K562 (cell line): Measurements from ENCODE around the gene PABPC3. TPM values are rescaled to one million over a fixed set of nuclear protein-coding genes. Genes with fewer than 3 reads are reported as not detected.

Source experiments
- CC2D1A ChIP-seq: fragments of 450-650 bp; IDR thresholded peaks from 2 replicates; pipeline ENCODE4 v1.6.1; 2017; ENCODE audit warnings: mild to moderate bottlenecking
- FIP1L1 ChIP-seq: fragments of 200-400 bp; formaldehyde crosslinking; IDR thresholded peaks from 2 replicates; pipeline ENCODE4 v1.6.1; 2018; ENCODE audit warnings: mild to moderate bottlenecking, low read depth, low read length; ENCODE audit not compliant: poor library complexity, severe bottlenecking
- FOXM1 ChIP-seq, 2 experiments: fragments of 450-650 bp in 1 of 2; sonication (generic) in 1 of 2; formaldehyde crosslinking in 1 of 2; IDR thresholded peaks; 2 replicates each; pipeline versions ENCODE4 v1.6.1 to v1.9.0; 2017 to 2022; ENCODE audit warnings: low read depth in 2 of 2, mild to moderate bottlenecking in 2 of 2, missing genetic modification reagents in 1 of 2, moderate library complexity in 1 of 2
- FOXP1 ChIP-seq: sonication (generic); formaldehyde crosslinking; IDR thresholded peaks from 2 replicates; pipeline ENCODE4 v1.8.0; 2022; ENCODE audit warnings: mild to moderate bottlenecking, missing genetic modification reagents
- GATA2 ChIP-seq: sonication (generic); formaldehyde crosslinking; IDR thresholded peaks from 2 replicates; pipeline ENCODE4 v1.4.0; 2020; ENCODE audit warnings: mild to moderate bottlenecking, missing genetic modification reagents
- LARP7 ChIP-seq: fragments of 450-650 bp; IDR thresholded peaks from 2 replicates; pipeline ENCODE4 v1.6.1; 2016
- MCM2 ChIP-seq: fragments of 450-650 bp; IDR thresholded peaks from 2 replicates; pipeline ENCODE4 v1.6.1; 2017; ENCODE audit warnings: low read depth, mild to moderate bottlenecking
- NR2C1 ChIP-seq, 2 experiments: fragments of 450-650 bp; IDR thresholded peaks; 2 replicates each; pipeline ENCODE4 v1.6.1; 2017; ENCODE audit warnings: mild to moderate bottlenecking in 2 of 2, antibody characterized with exemption in 1 of 2, inconsistent platforms in 1 of 2, missing compliant biosample characterization in 1 of 2, missing genetic modification characterization in 1 of 2
- RBBP5 ChIP-seq: fragments of 200-600 bp; sonication (generic); IDR thresholded peaks from 2 replicates; pipeline ENCODE4 v1.6.1; 2012; ENCODE audit warnings: borderline replicate concordance, mild to moderate bottlenecking, low read length, control low read depth, inconsistent platforms; ENCODE audit not compliant: insufficient read depth, poor library complexity, severe bottlenecking
- SP1 ChIP-seq: sonication (generic); formaldehyde crosslinking; IDR thresholded peaks from 2 replicates; pipeline ENCODE4 v1.8.1; 2022; ENCODE audit warnings: mild to moderate bottlenecking, missing genetic modification reagents
- TBL1XR1 ChIP-seq, 2 experiments: IDR thresholded peaks; 2 replicates each; pipeline ENCODE4 v1.6.1; 2012; ENCODE audit warnings: improper control_type of control experiment in 2 of 2, low read length in 2 of 2, mild to moderate bottlenecking in 1 of 2
- TRIM24 ChIP-seq, 2 experiments: fragments of 450-650 bp; IDR thresholded peaks; 2 replicates each; pipeline ENCODE4 v1.6.1; 2016
- XRCC5 ChIP-seq: fragments of 200-400 bp; formaldehyde crosslinking; IDR thresholded peaks from 2 replicates; pipeline ENCODE4 v1.6.1; 2017; ENCODE audit warnings: low read depth, mild to moderate bottlenecking, low read length
- ZNF12 ChIP-seq: sonication (generic); formaldehyde crosslinking; IDR thresholded peaks from 2 replicates; pipeline ENCODE4 v1.4.0; 2020; ENCODE audit warnings: mild to moderate bottlenecking, missing genetic modification reagents
- ZNF780A ChIP-seq: fragments of 250-450 bp; sonication (Bioruptor Pico); IDR thresholded peaks from 2 replicates; pipeline ENCODE4 v1.5.0; 2021; ENCODE audit warnings: mild to moderate bottlenecking
- polyA plus RNA-seq, 8 experiments: library from polyadenylated mRNA; depleted of rRNA in 4 of 8; stranded (reverse) in 5 of 8; unstranded in 3 of 8; fragments of >200 nt; fragmentation: Nextera tagmentation in 2 of 8; fragmentation: Illumina TruSeq in 1 of 8; extraction: Ambion mirVana in 2 of 8; extraction: Trizol in 1 of 8; gene quantifications; 2 replicates each; pipeline versions ENCODE4 v1.2.1 to v1.2.3, GENCODE V29; 2011 to 2014; ENCODE audit warnings: inconsistent platforms in 1 of 8, missing spikeins in 1 of 8
- total RNA-seq, 7 experiments: library from RNA; depleted of rRNA in 6 of 7; stranded (reverse); fragments of >200 nt in 6 of 7; fragmentation: Illumina TruSeq in 2 of 7; extraction: Trizol in 2 of 7; gene quantifications; 2 replicates each; pipeline versions ENCODE4 v1.2.1 to v1.2.3, GENCODE V29; 2011 to 2021; ENCODE audit warnings: low replicate concordance in 1 of 7
- TF ChIP-seq, protein P1 (sequence below): sonication (generic); formaldehyde crosslinking; IDR thresholded peaks from 2 replicates; pipeline ENCODE4 v1.8.1; 2023; ENCODE audit warnings: mild to moderate bottlenecking, missing genetic modification reagents
- TF ChIP-seq, protein P2 (sequence below): sonication (generic); IDR thresholded peaks from 2 replicates; pipeline ENCODE4 v1.6.1; 2016

The PABPC3 gene
- total and polyA plus RNA-seq, 9 of the 15 experiments (the other 6 are each of a cell fraction or from before 2014, with no cell fraction given): 0.05 to 0.80 (median 0.25) TPM

DNA sequence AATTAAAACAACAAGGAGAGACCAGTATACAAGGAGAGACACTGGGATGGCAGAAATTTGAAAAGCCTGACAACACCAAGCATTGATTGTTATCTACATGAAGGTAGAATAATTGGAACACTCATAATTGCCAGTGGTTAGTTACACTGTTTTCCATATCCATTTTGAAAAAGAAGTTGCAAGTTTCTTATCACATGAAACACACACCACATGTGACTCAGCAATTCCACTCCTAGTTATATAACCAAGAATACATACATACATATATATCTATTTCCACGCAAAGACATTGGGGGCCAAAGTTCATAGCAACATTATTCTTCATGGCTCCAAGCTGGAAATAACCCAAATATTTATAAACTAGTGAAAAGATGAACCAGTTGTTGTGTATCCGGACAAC is 15.2 kb upstream of the PABPC3 start (continued):
- TF ChIP-seq TRIM24 (IDR thresholded peaks at IDR 0.05) (peak; percentile 66 to 74), FOXP1 (CRISPR knock-in tag) (no peak), MCM2 (no peak), LARP7 (no peak), TBL1XR1 (IDR thresholded peaks at IDR 0.05; ENCODE audit: low read length in 2 of 2) (0 out of 4 replicates have a peak, but pooled peaks of 1 of the 2 experiments have one; percentile 27), XRCC5 (no peak), ZNF780A (no peak), NR2C1 (IDR thresholded peaks at IDR 0.05) (peak; percentile 64), NR2C1 (tag; IDR thresholded peaks at IDR 0.05) (peak; percentile 53), SP1 (CRISPR knock-in tag) (no peak), CC2D1A (no peak), FIP1L1 (no peak), GATA2 (CRISPR knock-in tag) (no peak), FOXM1 (IDR thresholded peaks at IDR 0.05; ENCODE audit: low read depth) (peak; percentile 69), FOXM1 (CRISPR knock-in tag; IDR thresholded peaks at IDR 0.05; ENCODE audit: low read depth) (no peak), ZNF12 (no peak), RBBP5 (no peak)
- TF ChIP-seq, protein P1, sequence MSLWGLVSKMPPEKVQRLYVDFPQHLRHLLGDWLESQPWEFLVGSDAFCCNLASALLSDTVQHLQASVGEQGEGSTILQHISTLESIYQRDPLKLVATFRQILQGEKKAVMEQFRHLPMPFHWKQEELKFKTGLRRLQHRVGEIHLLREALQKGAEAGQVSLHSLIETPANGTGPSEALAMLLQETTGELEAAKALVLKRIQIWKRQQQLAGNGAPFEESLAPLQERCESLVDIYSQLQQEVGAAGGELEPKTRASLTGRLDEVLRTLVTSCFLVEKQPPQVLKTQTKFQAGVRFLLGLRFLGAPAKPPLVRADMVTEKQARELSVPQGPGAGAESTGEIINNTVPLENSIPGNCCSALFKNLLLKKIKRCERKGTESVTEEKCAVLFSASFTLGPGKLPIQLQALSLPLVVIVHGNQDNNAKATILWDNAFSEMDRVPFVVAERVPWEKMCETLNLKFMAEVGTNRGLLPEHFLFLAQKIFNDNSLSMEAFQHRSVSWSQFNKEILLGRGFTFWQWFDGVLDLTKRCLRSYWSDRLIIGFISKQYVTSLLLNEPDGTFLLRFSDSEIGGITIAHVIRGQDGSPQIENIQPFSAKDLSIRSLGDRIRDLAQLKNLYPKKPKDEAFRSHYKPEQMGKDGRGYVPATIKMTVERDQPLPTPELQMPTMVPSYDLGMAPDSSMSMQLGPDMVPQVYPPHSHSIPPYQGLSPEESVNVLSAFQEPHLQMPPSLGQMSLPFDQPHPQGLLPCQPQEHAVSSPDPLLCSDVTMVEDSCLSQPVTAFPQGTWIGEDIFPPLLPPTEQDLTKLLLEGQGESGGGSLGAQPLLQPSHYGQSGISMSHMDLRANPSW (CRISPR knock-in tag): no peak
- TF ChIP-seq, protein P2, sequence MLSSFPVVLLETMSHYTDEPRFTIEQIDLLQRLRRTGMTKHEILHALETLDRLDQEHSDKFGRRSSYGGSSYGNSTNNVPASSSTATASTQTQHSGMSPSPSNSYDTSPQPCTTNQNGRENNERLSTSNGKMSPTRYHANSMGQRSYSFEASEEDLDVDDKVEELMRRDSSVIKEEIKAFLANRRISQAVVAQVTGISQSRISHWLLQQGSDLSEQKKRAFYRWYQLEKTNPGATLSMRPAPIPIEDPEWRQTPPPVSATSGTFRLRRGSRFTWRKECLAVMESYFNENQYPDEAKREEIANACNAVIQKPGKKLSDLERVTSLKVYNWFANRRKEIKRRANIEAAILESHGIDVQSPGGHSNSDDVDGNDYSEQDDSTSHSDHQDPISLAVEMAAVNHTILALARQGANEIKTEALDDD: no peak
